ENCODE data around the gene WNT2.

Gene WNT2

GRCh38 chr7:117238937-117239336, 83.9 kb downstream of the WNT2 start:
- no peaks in the 10 kb centered on the region for H3K9me3 Mint-ChIP-seq
- H3K4me3 Mint-ChIP-seq = no peak overlapping the region
- DNase-seq (no peak), ATAC-seq (replicated peaks) (no peak)
- H3K4me1 Mint-ChIP-seq (ENCODE audit: low read depth in 2 of 2) = no peaks in the 10 kb centered on the region
- H3K36me3 Mint-ChIP-seq (ENCODE audit: insufficient read depth) = peaks cover 4% of the 10 kb centered on the region
- no peak overlapping the region for H3K27ac Mint-ChIP-seq
- peaks cover 30 to 67% of the 10 kb centered on the region in 2 donors for H3K27me3 Mint-ChIP-seq

DNA sequence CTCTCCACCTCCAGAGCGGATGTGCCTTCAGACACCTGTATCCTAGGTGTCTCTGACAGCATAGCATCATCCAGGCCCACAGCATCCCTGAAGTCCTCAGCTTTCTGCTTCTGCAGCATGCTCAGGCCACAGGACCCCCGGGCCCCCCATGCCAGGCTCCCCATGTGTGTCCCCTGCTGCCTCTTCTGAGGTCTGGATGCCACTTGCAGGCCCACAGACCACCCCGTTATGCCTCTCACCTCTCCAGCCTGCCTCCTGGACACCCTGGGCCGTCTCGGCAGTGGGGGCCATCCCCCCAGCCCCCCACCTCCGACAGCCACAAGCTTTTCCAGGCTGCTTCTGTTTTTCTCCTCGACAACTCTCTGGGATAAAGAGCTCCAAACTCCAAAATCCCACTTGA, 84.4 kb downstream of the WNT2 start:
- no peak for DNase-seq
- Mint-ChIP-seq H3K27ac (no peak overlapping the region), H3K36me3 (ENCODE audit: insufficient read depth) (peaks cover 1% of the 10 kb centered on the region), H3K9me3 (no peaks in the 10 kb centered on the region), H3K4me3 (no peak overlapping the region), H3K27me3 (peaks cover 27 to 63% of the 10 kb centered on the region in 2 donors), H3K4me1 (ENCODE audit: low read depth in 2 of 2) (no peaks in the 10 kb centered on the region)
- ATAC-seq (replicated peaks) = no peak

DNA sequence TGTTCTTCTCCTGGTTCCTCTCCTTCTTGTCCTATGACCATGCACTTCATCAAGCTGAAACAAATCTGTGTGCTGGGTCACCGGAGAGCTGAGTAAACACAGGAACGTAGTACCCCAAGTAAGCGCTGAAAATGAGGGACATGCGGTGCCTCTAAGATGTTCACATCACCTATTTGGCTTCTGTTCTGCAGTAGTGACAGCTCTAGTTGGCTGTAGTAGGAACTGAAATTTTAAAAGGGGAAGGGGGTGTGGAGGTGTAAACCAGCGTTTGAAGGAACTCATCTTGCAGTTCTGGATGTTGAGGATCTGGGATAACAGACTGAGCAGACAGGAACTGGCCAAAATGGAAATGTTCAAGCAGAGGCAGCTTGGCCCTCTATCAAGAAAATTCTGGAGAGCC, 85.2 kb downstream of the WNT2 start:
- no peak overlapping the region for H3K27ac Mint-ChIP-seq
- H3K27me3 Mint-ChIP-seq = peaks cover 19 to 55% of the 10 kb centered on the region in 2 donors
- H3K9me3 Mint-ChIP-seq = no peaks in the 10 kb centered on the region
- H3K36me3 Mint-ChIP-seq (ENCODE audit: insufficient read depth) = no peaks in the 10 kb centered on the region
- no peaks in the 10 kb centered on the region for H3K4me1 Mint-ChIP-seq (ENCODE audit: low read depth in 2 of 2)
- H3K4me3 Mint-ChIP-seq = no peak overlapping the region
- ATAC-seq (replicated peaks) (no peak), DNase-seq (no peak)

DNA sequence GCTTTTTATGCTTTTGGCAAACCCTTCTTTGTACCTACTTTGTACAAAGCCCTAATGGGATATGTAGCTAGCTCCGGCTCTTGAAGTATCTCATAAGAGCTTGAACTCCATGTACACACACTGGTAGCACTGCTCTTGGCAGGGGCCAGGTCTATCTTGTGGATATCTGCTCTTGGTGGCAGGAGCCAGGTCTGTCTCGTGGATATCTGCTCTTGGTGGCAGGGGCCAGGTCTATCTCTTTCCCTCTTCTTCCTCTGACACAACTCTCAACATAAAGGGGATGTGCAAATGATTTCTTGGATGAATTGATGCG, 91.9 kb downstream of the WNT2 start:
- Mint-ChIP-seq H3K4me1 (ENCODE audit: low read depth in 2 of 2) (no peaks in the 10 kb centered on the region), H3K27ac (no peak overlapping the region), H3K9me3 (peaks cover 0 to 7% of the 10 kb centered on the region in 2 donors), H3K4me3 (no peak overlapping the region), H3K27me3 (peaks cover 0 to 8% of the 10 kb centered on the region in 2 donors), H3K36me3 (ENCODE audit: insufficient read depth) (no peaks in the 10 kb centered on the region)
- DNase-seq (no peak), ATAC-seq (replicated peaks) (no peak)

GRCh38 chr7:117230276-117231046, 92.4 kb downstream of the WNT2 start:
- no peaks in the 10 kb centered on the region for H3K36me3 Mint-ChIP-seq (ENCODE audit: insufficient read depth)
- H3K4me3 Mint-ChIP-seq = no peak overlapping the region
- peaks cover 0 to 3% of the 10 kb centered on the region in 2 donors for H3K27me3 Mint-ChIP-seq
- H3K4me1 Mint-ChIP-seq (ENCODE audit: low read depth in 2 of 2) = no peaks in the 10 kb centered on the region
- no peak overlapping the region for H3K27ac Mint-ChIP-seq
- peaks cover 0 to 7% of the 10 kb centered on the region in 2 donors for H3K9me3 Mint-ChIP-seq
- no peak for DNase-seq
- no peak for ATAC-seq (replicated peaks)

DNA sequence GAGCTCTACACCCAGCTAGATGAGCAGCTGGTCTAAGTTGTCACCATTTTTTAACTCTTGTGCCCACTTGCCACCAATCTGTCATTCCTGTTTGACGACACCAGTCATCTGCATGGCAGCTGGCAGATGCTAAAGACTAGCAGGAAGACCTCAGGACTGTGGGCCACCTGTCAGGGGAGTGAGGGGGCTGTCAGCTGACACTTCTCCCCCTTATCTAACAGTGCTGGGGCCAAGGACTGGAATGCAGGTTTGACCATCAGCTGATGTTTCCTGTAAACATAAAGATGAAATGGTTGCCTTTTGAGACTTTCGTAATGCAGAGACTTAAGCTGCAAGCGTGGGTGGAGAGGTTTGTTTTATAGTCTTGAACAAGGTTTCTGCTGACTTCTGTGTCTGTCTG, 93.5 kb downstream of the WNT2 start:
- Mint-ChIP-seq H3K9me3 (peaks cover 0 to 7% of the 10 kb centered on the region in 2 donors), H3K4me1 (ENCODE audit: low read depth in 2 of 2) (no peaks in the 10 kb centered on the region), H3K36me3 (ENCODE audit: insufficient read depth) (no peaks in the 10 kb centered on the region), H3K27me3 (no peaks in the 10 kb centered on the region), H3K4me3 (no peak overlapping the region), H3K27ac (no peak overlapping the region)
- DNase-seq (no peak), ATAC-seq (replicated peaks) (no peak)

DNA sequence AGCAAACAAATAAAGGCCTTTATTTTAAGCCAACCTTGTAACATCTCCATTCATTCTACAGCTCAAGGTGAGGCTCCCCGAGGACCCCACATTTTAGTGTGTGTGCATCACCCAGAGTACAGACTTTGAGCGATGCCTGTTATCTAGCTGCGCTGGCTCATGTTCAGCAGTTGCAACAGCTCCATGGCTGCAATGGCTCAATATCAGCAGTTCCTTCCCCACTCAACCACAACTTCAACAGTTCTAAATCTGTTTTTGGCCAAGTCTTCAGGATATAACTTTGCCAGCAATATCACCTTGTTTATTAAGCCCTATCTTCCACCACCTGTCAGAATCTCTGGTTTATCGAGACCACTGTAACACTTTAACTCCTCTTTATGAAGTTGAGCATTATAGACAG, 95.8 kb downstream of the WNT2 start:
- no peaks in the 10 kb centered on the region for H3K36me3 Mint-ChIP-seq (ENCODE audit: insufficient read depth)
- H3K4me3 Mint-ChIP-seq = no peak overlapping the region
- no peaks in the 10 kb centered on the region for H3K27me3 Mint-ChIP-seq
- no peak overlapping the region for H3K27ac Mint-ChIP-seq
- peaks cover 0 to 5% of the 10 kb centered on the region in 2 donors for H3K9me3 Mint-ChIP-seq
- no peaks in the 10 kb centered on the region for H3K4me1 Mint-ChIP-seq (ENCODE audit: low read depth in 2 of 2)
- DNase-seq = no peak
- no peak for ATAC-seq (replicated peaks)

DNA sequence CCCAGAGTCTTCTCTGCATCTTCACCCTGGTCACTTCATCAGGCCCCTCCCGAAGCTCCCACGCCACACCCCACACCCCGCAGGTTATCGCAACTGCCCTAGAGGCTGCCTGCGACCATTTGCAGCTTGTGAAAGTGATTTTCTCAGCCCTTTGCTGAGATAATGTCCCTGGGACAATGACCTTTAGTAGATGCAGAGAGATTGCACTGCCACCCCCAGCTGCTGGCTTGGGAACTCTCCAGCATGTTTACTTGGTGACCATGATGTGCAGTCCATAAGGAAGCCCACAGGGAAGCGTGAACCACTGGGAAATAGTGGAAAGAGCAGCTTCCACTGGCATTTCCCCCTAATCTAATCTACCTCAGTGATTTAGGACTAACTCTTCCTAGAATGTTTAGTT, 97.3 kb downstream of the WNT2 start:
- Mint-ChIP-seq H3K36me3 (ENCODE audit: insufficient read depth) (no peaks in the 10 kb centered on the region), H3K4me3 (no peak overlapping the region), H3K9me3 (no peaks in the 10 kb centered on the region), H3K27me3 (no peaks in the 10 kb centered on the region), H3K4me1 (ENCODE audit: low read depth in 2 of 2) (no peaks in the 10 kb centered on the region), H3K27ac (no peak overlapping the region)
- DNase-seq = no peak
- ATAC-seq (replicated peaks) = no peak
